ENCODE data around the gene MTIF2.
"Not testable (repeated sequence)": the region's sequence is repeated elsewhere in the genome, so short reads cannot be mapped to it uniquely, and the experiment has no call there.

Gene MTIF2

GRCh38 chr2:55241582-55241981 is 27.4 kb downstream of the MTIF2 start:
- DNase-seq (ENCODE audit: low spot score), result not testable (repeated sequence)

DNA sequence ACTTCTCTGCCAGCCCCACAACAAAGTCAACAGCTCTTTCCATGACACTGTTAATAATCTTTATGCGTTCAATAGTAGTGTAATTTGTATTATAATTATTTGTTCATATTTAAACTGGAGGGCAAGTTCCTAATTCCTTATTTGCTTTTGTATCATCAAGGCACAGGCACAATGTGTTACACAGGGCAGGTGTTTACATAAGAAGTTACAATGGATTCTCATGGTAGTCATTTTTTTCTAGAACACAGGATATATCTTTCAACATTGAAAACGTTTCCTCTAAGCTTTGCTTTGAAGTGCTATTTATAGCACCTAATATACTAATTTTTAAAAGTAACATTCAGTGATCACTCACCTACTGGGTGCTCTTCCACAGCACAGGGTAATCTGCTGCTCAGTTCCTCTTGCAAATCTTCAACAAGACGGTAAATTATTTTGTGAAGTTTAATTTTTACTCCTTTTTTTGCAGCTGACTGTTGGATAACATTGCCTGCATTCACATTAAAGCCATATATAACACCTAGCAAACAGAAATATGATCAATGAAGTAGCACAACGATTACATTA is 29.3 kb downstream of the MTIF2 start:
- no peak for DNase-seq (ENCODE audit: low spot score)

GRCh38 chr2:55236992-55237543 is 32.0 kb downstream of the MTIF2 start:
- DNase-seq (ENCODE audit: low spot score), result peak; percentile 23

GRCh38 chr2:55235724-55236538 is 33.1 kb downstream of the MTIF2 start:
- peak; percentile 7 for DNase-seq (ENCODE audit: low spot score)

DNA sequence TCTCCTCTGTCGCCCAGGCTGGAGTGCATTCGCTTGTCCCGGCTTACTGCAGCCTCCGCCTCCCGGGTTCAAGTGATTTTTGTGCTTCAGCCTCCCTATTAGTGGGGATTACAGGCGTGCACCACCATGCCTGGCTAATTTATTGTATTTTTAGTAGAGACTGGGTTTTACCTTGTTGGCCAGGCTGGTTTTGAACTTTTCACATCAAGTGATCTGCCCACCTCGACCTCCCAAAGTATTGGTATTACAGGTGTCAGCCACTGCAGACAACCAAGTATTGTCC is 35.4 kb downstream of the MTIF2 start:
- no peak for DNase-seq (ENCODE audit: low spot score)

GRCh38 chr2:55232863-55233657 is 36.0 kb downstream of the MTIF2 start:
- DNase-seq (ENCODE audit: low spot score), result no peak

- DNase-seq (ENCODE audit: low spot score), result peak; percentile 99
Observed at GRCh38 chr2:55232084-55232862, 36.8 kb downstream of the MTIF2 start, which contains the start of the genes CLHC1 and RPS27A. TSS of gene CLHC1 (minus strand) at chr2:55232293. CDS start at chr2:55222411, 9,882 bp downstream. TSS of gene RPS27A (plus strand) at chr2:55232688. CDS start at chr2:55232825, 137 bp downstream.

- no peak for DNase-seq (ENCODE audit: low spot score)
Observed at GRCh38 chr2:55231546-55232083, 37.4 kb downstream of the MTIF2 start.

DNA sequence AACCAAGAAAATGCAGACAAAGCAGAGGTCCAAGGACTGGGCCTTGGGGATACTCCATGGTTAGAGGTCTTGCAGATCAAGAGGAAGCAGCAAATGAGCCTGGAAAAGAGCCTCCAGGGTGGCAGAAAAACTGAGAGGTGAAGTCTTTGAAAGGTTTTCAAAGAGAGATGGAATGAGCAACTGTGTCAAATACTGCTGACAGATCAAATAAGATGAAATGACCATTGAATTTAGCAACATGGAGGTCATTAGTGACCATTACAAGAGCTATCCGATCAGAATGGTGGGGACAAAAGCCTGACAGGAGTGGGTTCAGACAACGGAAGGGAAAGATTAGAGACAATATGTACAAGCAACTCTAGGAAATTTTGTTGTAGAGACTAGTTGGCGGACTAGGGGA is 38.5 kb downstream of the MTIF2 start:
- no peak for DNase-seq (ENCODE audit: low spot score)

- no peak for DNase-seq (ENCODE audit: low spot score)
Observed at GRCh38 chr2:55229221-55229620, 39.8 kb downstream of the MTIF2 start.

GRCh38 chr2:55228226-55228563 is 40.8 kb downstream of the MTIF2 start:
- no peak for DNase-seq (ENCODE audit: low spot score)

- not testable (repeated sequence) for DNase-seq (ENCODE audit: low spot score)
Observed at GRCh38 chr2:55227437-55228225, 41.4 kb downstream of the MTIF2 start.

- no peak for DNase-seq (ENCODE audit: low spot score)
Observed at GRCh38 chr2:55225481-55226020, 43.5 kb downstream of the MTIF2 start.

DNA sequence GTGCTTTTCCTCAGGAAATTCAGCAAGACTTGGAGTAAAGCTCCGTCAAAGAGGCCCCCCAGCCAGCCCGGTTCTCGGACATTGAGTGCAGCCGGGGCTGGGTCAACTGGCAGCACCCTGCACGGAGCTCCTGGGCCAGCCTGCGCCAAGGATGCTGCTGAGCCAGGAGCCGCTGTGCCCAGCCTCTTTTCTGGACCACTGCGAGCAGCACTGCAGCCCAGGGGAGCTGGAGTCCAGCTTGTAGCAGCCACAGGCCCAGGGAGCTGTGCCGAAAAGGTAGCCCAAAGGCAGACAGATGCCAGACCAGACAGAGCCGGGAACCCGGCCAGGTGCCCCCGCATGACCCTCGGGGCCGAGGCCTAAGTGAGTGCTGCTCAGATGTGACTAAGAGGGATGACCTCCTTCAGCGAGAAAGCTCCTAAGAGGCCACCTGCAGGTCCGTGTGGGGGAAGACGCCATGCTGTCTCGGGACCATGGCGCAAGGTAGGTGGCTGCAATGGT is 44.2 kb downstream of the MTIF2 start:
- peak; percentile 33 for DNase-seq (ENCODE audit: low spot score)

GRCh38 chr2:55223958-55224760 is 44.9 kb downstream of the MTIF2 start:
- peak; percentile 33 for DNase-seq (ENCODE audit: low spot score)

- DNase-seq (ENCODE audit: low spot score), result no peak
Observed at GRCh38 chr2:55213822-55214221, 55.2 kb downstream of the MTIF2 start.

DNA sequence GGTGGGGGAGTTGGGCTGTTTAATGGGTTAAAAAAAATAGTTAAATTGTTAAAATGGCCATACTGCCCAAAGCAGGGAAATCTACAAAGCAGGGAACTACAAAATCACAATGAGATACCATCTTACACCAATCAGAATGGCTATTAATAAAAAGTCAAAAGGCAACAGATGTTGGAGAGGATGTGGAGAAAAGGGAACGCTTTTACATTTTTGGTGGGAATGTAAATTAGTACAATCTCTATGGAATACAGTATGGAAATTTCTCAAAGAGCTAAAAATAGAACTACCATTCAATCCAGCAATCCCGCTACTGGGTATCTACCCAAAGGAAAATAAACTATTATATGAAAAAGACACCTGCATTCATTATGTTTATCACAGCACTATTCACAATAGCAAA is 64.1 kb downstream of the MTIF2 start:
- DNase-seq (ENCODE audit: low spot score), result no peak

GRCh38 chr2:55204536-55204935 is 64.5 kb downstream of the MTIF2 start:
- no peak for DNase-seq (ENCODE audit: low spot score)

GRCh38 chr2:55200416-55200815 is 68.6 kb downstream of the MTIF2 start:
- no peak for DNase-seq (ENCODE audit: low spot score)

Measured in cerebellar cortex (tissue), 1 donor.